ENCODE measurements around the gene ASTN2. TPM values are rescaled to one million over a fixed set of nuclear protein-coding genes. Genes with fewer than 3 reads are reported as not detected.

Gene ASTN2
- total RNA-seq, 4 donors from 2014 or later, result 3.2 to 7.0 (median 5.4) TPM

GRCh38 chr9:117145811-117146490 is 268.9 kb downstream of the ASTN2 start:
- TF ChIP-seq, protein P1, sequence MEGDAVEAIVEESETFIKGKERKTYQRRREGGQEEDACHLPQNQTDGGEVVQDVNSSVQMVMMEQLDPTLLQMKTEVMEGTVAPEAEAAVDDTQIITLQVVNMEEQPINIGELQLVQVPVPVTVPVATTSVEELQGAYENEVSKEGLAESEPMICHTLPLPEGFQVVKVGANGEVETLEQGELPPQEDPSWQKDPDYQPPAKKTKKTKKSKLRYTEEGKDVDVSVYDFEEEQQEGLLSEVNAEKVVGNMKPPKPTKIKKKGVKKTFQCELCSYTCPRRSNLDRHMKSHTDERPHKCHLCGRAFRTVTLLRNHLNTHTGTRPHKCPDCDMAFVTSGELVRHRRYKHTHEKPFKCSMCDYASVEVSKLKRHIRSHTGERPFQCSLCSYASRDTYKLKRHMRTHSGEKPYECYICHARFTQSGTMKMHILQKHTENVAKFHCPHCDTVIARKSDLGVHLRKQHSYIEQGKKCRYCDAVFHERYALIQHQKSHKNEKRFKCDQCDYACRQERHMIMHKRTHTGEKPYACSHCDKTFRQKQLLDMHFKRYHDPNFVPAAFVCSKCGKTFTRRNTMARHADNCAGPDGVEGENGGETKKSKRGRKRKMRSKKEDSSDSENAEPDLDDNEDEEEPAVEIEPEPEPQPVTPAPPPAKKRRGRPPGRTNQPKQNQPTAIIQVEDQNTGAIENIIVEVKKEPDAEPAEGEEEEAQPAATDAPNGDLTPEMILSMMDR (IDR thresholded peaks at IDR 0.05; ENCODE audit: low read depth), result no peak

GRCh38 chr9:117145081-117145480 is 269.8 kb downstream of the ASTN2 start:
- TF ChIP-seq, protein P1 (IDR thresholded peaks at IDR 0.05; ENCODE audit: low read depth), result no peak

DNA sequence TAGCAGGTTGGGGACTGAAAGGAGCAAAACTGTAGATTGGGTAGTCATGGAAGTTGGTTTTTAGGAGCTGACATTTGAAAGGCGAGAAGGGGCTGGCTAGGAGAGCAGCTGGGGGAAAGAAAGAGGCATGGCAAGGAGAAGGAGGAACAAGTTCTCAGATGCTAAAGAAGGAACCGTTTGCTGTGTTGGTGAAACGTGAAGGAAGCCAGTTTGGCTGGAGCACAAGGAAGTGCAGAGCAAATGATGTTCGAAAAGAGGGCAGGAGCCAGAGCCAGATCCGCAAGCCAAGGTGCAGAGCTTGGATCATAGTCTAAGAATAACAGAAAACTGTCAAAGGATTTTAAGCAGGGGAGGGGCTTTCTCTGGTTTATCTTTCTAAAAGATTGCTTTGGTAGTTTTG is 276.6 kb downstream of the ASTN2 start:
- TF ChIP-seq, protein P1 (IDR thresholded peaks at IDR 0.05; ENCODE audit: low read depth), result no peak

GRCh38 chr9:117136461-117136860 is 278.4 kb downstream of the ASTN2 start:
- TF ChIP-seq, protein P1 (IDR thresholded peaks at IDR 0.05; ENCODE audit: low read depth), result no peak

GRCh38 chr9:117135501-117136098 is 279.3 kb downstream of the ASTN2 start:
- TF ChIP-seq, protein P1 (IDR thresholded peaks at IDR 0.05; ENCODE audit: low read depth), result no peak

- TF ChIP-seq, protein P1 (IDR thresholded peaks at IDR 0.05; ENCODE audit: low read depth), result no peak
Observed at GRCh38 chr9:117134826-117135500, 279.9 kb downstream of the ASTN2 start.

DNA sequence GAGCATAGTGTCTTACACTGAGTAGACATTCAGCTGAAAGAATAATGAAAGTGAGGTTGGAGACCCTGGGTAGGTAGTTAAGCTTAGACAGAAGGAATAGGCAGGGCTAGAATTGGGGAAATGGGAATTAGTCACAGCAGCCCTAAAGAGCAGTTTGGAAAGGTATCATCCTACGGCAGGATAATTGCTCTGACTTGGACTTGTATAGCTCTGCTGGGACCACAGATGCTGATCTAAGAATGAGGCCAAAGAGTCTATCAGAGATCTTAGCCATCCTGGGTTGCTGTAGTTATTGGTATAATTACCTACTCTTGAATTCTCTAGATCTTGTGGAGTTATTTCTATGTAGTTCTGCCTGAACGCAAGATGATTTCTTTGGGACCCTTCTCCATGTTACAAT is 288.0 kb downstream of the ASTN2 start:
- TF ChIP-seq, protein P1 (IDR thresholded peaks at IDR 0.05; ENCODE audit: low read depth), result no peak
